ENCODE data around the gene RDH12.

- TF ChIP-seq SIN3A (IDR thresholded peaks at IDR 0.05; ENCODE audit: borderline replicate concordance in 2 of 2, control insufficient read depth in 1 of 2, low read depth in 2 of 2, low read length in 2 of 2) (no peak), CBFB (CRISPR knock-in tag; IDR thresholded peaks at IDR 0.05) (no peak), ZSCAN32 (CRISPR knock-in tag; IDR thresholded peaks at IDR 0.05) (no peak)
Observed at GRCh38 chr14:67734675-67735074, 33.0 kb downstream of the RDH12 start.

Data from K562 (cell line).